WTC11 (cell line): Measurements from ENCODE around the gene PON3. TPM values are rescaled to one million over a fixed set of nuclear protein-coding genes. Genes with fewer than 3 reads are reported as not detected.

Experiments used
- ATAC-seq: fragments of 200-7000 bp; cut with Tn5 transposase; 2 replicates; pipeline ENCODE4 v1.10.0; 2021; ENCODE audit warnings: mild to moderate bottlenecking, moderate library complexity
- CTCF ChIA-PET: fragments of 300-600 bp; sonication (Branson Sonifier 250); formaldehyde crosslinking; loops from one replicate; lab custom pipeline; 2021; ENCODE audit warnings: antibody characterized with exemption; lab: Charles Lee
- POLR2A ChIA-PET: fragments of 350-600 bp; sonication (Branson Sonifier 250); formaldehyde crosslinking; loops from one replicate; lab custom pipeline; 2021; ENCODE audit warnings: antibody characterized with exemption; lab: Charles Lee
- DNase-seq: peaks from one replicate; pipeline ENCODE4 v3.0.0; 2021; ENCODE audit warnings: low spot score
- H3K27ac Mint-ChIP-seq: 2 replicates; pipeline ENCODE4 v1.8.0; 2021; ENCODE audit warnings: mixed read lengths
- H3K27me3 Mint-ChIP-seq: 2 replicates; pipeline ENCODE4 v1.8.0; 2021; ENCODE audit warnings: low read depth, mild to moderate bottlenecking, moderate library complexity, mixed read lengths
- H3K36me3 Mint-ChIP-seq: 2 replicates; pipeline ENCODE4 v1.8.0; 2021; ENCODE audit warnings: mixed read lengths
- H3K4me1 Mint-ChIP-seq: 2 replicates; pipeline ENCODE4 v1.8.0; 2022; ENCODE audit warnings: mixed read lengths
- H3K4me3 Mint-ChIP-seq: 2 replicates; pipeline ENCODE4 v1.8.0; 2021; ENCODE audit warnings: mild to moderate bottlenecking, moderate library complexity, mixed read lengths
- H3K9me3 Mint-ChIP-seq: 2 replicates; pipeline ENCODE4 v1.8.0; 2021; ENCODE audit warnings: mixed read lengths
- CBFB ChIP-seq: sonication (generic); formaldehyde crosslinking; IDR thresholded peaks from 2 replicates; pipeline ENCODE4 v1.8.1; 2022; ENCODE audit warnings: mild to moderate bottlenecking, low read depth, missing genetic modification reagents
- CREB1 ChIP-seq: sonication (generic); formaldehyde crosslinking; IDR thresholded peaks from 2 replicates; pipeline ENCODE4 v1.8.0; 2023; ENCODE audit warnings: mild to moderate bottlenecking, missing genetic modification reagents
- ELF4 ChIP-seq: sonication (generic); formaldehyde crosslinking; IDR thresholded peaks from 2 replicates; pipeline ENCODE4 v1.8.1; 2022; ENCODE audit warnings: low read depth, mild to moderate bottlenecking, moderate library complexity, missing genetic modification reagents
- ETV6 ChIP-seq: sonication (generic); formaldehyde crosslinking; IDR thresholded peaks from 2 replicates; pipeline ENCODE4 v1.8.1; 2022; ENCODE audit warnings: mild to moderate bottlenecking, missing genetic modification reagents
- FOXK1 ChIP-seq: sonication (generic); formaldehyde crosslinking; IDR thresholded peaks from 2 replicates; pipeline ENCODE4 v1.8.0; 2022; ENCODE audit warnings: mild to moderate bottlenecking, moderate library complexity, missing genetic modification reagents
- GABPB1 ChIP-seq: sonication (generic); formaldehyde crosslinking; IDR thresholded peaks from 2 replicates; pipeline ENCODE4 v1.8.1; 2023; ENCODE audit warnings: mild to moderate bottlenecking, missing genetic modification reagents
- GRHL2 ChIP-seq: fragments of 250-450 bp; sonication (Bioruptor Pico); IDR thresholded peaks from 2 replicates; pipeline ENCODE4 v1.8.0; 2022; ENCODE audit warnings: mild to moderate bottlenecking, moderate library complexity; ENCODE audit not compliant: insufficient replicate concordance, severe bottlenecking
- HMGA2 ChIP-seq: fragments of 250-450 bp; sonication (Bioruptor Pico); IDR thresholded peaks from 2 replicates; pipeline ENCODE4 v1.4.0; 2021; ENCODE audit warnings: mild to moderate bottlenecking, moderate library complexity
- IRF2 ChIP-seq: sonication (generic); formaldehyde crosslinking; IDR thresholded peaks from 2 replicates; pipeline ENCODE4 v1.8.0; 2022; ENCODE audit warnings: low read depth, missing genetic modification reagents, borderline replicate concordance
- JUN ChIP-seq: sonication (generic); formaldehyde crosslinking; IDR thresholded peaks from 2 replicates; pipeline ENCODE4 v1.8.0; 2023; ENCODE audit warnings: mild to moderate bottlenecking, missing genetic modification reagents
- NR2C2 ChIP-seq: sonication (generic); formaldehyde crosslinking; IDR thresholded peaks from 2 replicates; pipeline ENCODE4 v1.8.0; 2022; ENCODE audit warnings: mild to moderate bottlenecking, missing genetic modification reagents
- ZNF396 ChIP-seq: fragments of 250-450 bp; sonication (Bioruptor Pico); IDR thresholded peaks from 2 replicates; pipeline ENCODE4 v1.8.0; 2021; ENCODE audit warnings: mild to moderate bottlenecking, moderate library complexity, borderline replicate concordance
- ZNF416 ChIP-seq: fragments of 250-450 bp; sonication (Bioruptor Pico); IDR thresholded peaks from 2 replicates; pipeline ENCODE4 v1.9.0; 2021; ENCODE audit warnings: mild to moderate bottlenecking, inconsistent platforms
- ZNF423 ChIP-seq: fragments of 250-450 bp; sonication (Bioruptor Pico); IDR thresholded peaks from 2 replicates; pipeline ENCODE4 v2.1.2; 2022; ENCODE audit warnings: mild to moderate bottlenecking, moderate library complexity
- total RNA-seq: library from RNA; stranded (reverse); gene quantifications from 3 replicates; pipeline ENCODE4 v1.2.3, GENCODE V29; 2021
- TF ChIP-seq, protein P1 (sequence below): sonication (generic); formaldehyde crosslinking; IDR thresholded peaks from 2 replicates; pipeline ENCODE4 v1.8.1; 2023; ENCODE audit warnings: mild to moderate bottlenecking, missing genetic modification reagents, moderate library complexity
- TF ChIP-seq, protein P2 (sequence below): fragments of 250-450 bp; sonication (Bioruptor Pico); IDR thresholded peaks from 2 replicates; pipeline ENCODE4 v1.9.0; 2021; ENCODE audit warnings: mild to moderate bottlenecking, borderline replicate concordance
- TF ChIP-seq, protein P3 (sequence below): sonication (generic); formaldehyde crosslinking; IDR thresholded peaks from 2 replicates; pipeline ENCODE4 v1.8.1; 2022; ENCODE audit warnings: low read depth, mild to moderate bottlenecking, moderate library complexity, missing genetic modification reagents, borderline replicate concordance
- TF ChIP-seq, protein P4 (sequence below): sonication (generic); formaldehyde crosslinking; IDR thresholded peaks from 2 replicates; pipeline ENCODE4 v1.8.0; 2022; ENCODE audit warnings: mild to moderate bottlenecking, missing genetic modification reagents
- TF ChIP-seq, protein P5 (sequence below): sonication (generic); formaldehyde crosslinking; IDR thresholded peaks from 2 replicates; pipeline ENCODE4 v1.8.1; 2023; ENCODE audit warnings: mild to moderate bottlenecking, missing genetic modification reagents, borderline replicate concordance
- TF ChIP-seq, protein P6 (sequence below): sonication (generic); formaldehyde crosslinking; IDR thresholded peaks from 2 replicates; pipeline ENCODE4 v1.8.0; 2023; ENCODE audit warnings: missing genetic modification reagents, mild to moderate bottlenecking, borderline replicate concordance

The PON3 gene
- total RNA-seq, 1 experiment from 2014 or later: 0.42 TPM

DNA sequence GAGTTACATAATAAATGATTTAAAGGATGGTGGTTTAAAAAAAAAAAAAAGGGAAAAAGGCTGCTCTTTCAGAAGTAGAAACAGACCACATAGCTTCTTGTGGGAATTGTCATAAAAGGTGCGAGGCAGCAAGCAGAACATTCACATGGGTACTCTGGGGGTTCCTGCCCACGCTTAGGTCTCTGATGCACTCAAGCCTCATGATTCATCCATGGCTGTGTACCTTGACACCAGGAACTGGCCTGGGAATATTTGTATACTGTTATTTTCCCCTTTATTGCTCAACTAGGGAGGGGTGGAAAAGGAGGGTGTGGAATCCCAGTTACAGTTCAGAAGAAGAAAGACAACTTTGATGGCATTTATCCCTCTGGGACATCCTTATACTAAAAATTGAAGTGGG is 34.7 kb upstream of the PON3 start:
- CTCF ChIA-PET: interaction anchor here (0.6 to 1.0 kb wide), 2 partner anchors 184 to 1954 kb away, joined by 3 read pairs; no protein-coding TSS in a partner anchor
- H3K36me3 Mint-ChIP-seq: peaks cover 5% of the 10 kb centered on the region
- no peak for TF ChIP-seq ZNF423 (CRISPR knock-in tag)
- TF ChIP-seq FOXK1 (CRISPR knock-in tag): no peak
- TF ChIP-seq, protein P1, sequence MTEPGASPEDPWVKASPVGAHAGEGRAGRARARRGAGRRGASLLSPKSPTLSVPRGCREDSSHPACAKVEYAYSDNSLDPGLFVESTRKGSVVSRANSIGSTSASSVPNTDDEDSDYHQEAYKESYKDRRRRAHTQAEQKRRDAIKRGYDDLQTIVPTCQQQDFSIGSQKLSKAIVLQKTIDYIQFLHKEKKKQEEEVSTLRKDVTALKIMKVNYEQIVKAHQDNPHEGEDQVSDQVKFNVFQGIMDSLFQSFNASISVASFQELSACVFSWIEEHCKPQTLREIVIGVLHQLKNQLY (CRISPR knock-in tag): no peak
- TF ChIP-seq ZNF396 (CRISPR knock-in tag): no peak
- TF ChIP-seq JUN (CRISPR knock-in tag): no peak
- no peak for TF ChIP-seq HMGA2 (CRISPR knock-in tag)
- no peak for TF ChIP-seq ZNF416 (CRISPR knock-in tag)
- TF ChIP-seq, protein P2, sequence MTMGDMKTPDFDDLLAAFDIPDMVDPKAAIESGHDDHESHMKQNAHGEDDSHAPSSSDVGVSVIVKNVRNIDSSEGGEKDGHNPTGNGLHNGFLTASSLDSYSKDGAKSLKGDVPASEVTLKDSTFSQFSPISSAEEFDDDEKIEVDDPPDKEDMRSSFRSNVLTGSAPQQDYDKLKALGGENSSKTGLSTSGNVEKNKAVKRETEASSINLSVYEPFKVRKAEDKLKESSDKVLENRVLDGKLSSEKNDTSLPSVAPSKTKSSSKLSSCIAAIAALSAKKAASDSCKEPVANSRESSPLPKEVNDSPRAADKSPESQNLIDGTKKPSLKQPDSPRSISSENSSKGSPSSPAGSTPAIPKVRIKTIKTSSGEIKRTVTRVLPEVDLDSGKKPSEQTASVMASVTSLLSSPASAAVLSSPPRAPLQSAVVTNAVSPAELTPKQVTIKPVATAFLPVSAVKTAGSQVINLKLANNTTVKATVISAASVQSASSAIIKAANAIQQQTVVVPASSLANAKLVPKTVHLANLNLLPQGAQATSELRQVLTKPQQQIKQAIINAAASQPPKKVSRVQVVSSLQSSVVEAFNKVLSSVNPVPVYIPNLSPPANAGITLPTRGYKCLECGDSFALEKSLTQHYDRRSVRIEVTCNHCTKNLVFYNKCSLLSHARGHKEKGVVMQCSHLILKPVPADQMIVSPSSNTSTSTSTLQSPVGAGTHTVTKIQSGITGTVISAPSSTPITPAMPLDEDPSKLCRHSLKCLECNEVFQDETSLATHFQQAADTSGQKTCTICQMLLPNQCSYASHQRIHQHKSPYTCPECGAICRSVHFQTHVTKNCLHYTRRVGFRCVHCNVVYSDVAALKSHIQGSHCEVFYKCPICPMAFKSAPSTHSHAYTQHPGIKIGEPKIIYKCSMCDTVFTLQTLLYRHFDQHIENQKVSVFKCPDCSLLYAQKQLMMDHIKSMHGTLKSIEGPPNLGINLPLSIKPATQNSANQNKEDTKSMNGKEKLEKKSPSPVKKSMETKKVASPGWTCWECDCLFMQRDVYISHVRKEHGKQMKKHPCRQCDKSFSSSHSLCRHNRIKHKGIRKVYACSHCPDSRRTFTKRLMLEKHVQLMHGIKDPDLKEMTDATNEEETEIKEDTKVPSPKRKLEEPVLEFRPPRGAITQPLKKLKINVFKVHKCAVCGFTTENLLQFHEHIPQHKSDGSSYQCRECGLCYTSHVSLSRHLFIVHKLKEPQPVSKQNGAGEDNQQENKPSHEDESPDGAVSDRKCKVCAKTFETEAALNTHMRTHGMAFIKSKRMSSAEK (CRISPR knock-in tag): no peak
- no peak for TF ChIP-seq ETV6
- no peak for TF ChIP-seq NR2C2 (CRISPR knock-in tag)
- TF ChIP-seq, protein P3, sequence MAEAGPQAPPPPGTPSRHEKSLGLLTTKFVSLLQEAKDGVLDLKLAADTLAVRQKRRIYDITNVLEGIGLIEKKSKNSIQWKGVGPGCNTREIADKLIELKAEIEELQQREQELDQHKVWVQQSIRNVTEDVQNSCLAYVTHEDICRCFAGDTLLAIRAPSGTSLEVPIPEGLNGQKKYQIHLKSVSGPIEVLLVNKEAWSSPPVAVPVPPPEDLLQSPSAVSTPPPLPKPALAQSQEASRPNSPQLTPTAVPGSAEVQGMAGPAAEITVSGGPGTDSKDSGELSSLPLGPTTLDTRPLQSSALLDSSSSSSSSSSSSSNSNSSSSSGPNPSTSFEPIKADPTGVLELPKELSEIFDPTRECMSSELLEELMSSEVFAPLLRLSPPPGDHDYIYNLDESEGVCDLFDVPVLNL: no peak
- TF ChIP-seq GABPB1 (CRISPR knock-in tag): no peak
- TF ChIP-seq, protein P4, sequence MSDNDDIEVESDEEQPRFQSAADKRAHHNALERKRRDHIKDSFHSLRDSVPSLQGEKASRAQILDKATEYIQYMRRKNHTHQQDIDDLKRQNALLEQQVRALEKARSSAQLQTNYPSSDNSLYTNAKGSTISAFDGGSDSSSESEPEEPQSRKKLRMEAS: no peak
- TF ChIP-seq, protein P5, sequence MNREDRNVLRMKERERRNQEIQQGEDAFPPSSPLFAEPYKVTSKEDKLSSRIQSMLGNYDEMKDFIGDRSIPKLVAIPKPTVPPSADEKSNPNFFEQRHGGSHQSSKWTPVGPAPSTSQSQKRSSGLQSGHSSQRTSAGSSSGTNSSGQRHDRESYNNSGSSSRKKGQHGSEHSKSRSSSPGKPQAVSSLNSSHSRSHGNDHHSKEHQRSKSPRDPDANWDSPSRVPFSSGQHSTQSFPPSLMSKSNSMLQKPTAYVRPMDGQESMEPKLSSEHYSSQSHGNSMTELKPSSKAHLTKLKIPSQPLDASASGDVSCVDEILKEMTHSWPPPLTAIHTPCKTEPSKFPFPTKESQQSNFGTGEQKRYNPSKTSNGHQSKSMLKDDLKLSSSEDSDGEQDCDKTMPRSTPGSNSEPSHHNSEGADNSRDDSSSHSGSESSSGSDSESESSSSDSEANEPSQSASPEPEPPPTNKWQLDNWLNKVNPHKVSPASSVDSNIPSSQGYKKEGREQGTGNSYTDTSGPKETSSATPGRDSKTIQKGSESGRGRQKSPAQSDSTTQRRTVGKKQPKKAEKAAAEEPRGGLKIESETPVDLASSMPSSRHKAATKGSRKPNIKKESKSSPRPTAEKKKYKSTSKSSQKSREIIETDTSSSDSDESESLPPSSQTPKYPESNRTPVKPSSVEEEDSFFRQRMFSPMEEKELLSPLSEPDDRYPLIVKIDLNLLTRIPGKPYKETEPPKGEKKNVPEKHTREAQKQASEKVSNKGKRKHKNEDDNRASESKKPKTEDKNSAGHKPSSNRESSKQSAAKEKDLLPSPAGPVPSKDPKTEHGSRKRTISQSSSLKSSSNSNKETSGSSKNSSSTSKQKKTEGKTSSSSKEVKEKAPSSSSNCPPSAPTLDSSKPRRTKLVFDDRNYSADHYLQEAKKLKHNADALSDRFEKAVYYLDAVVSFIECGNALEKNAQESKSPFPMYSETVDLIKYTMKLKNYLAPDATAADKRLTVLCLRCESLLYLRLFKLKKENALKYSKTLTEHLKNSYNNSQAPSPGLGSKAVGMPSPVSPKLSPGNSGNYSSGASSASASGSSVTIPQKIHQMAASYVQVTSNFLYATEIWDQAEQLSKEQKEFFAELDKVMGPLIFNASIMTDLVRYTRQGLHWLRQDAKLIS (CRISPR knock-in tag): no peak
- TF ChIP-seq, protein P6, sequence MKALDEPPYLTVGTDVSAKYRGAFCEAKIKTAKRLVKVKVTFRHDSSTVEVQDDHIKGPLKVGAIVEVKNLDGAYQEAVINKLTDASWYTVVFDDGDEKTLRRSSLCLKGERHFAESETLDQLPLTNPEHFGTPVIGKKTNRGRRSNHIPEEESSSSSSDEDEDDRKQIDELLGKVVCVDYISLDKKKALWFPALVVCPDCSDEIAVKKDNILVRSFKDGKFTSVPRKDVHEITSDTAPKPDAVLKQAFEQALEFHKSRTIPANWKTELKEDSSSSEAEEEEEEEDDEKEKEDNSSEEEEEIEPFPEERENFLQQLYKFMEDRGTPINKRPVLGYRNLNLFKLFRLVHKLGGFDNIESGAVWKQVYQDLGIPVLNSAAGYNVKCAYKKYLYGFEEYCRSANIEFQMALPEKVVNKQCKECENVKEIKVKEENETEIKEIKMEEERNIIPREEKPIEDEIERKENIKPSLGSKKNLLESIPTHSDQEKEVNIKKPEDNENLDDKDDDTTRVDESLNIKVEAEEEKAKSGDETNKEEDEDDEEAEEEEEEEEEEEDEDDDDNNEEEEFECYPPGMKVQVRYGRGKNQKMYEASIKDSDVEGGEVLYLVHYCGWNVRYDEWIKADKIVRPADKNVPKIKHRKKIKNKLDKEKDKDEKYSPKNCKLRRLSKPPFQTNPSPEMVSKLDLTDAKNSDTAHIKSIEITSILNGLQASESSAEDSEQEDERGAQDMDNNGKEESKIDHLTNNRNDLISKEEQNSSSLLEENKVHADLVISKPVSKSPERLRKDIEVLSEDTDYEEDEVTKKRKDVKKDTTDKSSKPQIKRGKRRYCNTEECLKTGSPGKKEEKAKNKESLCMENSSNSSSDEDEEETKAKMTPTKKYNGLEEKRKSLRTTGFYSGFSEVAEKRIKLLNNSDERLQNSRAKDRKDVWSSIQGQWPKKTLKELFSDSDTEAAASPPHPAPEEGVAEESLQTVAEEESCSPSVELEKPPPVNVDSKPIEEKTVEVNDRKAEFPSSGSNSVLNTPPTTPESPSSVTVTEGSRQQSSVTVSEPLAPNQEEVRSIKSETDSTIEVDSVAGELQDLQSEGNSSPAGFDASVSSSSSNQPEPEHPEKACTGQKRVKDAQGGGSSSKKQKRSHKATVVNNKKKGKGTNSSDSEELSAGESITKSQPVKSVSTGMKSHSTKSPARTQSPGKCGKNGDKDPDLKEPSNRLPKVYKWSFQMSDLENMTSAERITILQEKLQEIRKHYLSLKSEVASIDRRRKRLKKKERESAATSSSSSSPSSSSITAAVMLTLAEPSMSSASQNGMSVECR: no peak
- no peak for TF ChIP-seq CREB1
- no peak for TF ChIP-seq GRHL2 (CRISPR knock-in tag)
- TF ChIP-seq ELF4 (CRISPR knock-in tag): no peak
- TF ChIP-seq CBFB: no peak
- TF ChIP-seq IRF2 (CRISPR knock-in tag): no peak
- TF ChIP-seq, all 79 proteins: peak for 0
- Mint-ChIP-seq H3K4me3 (no peak overlapping the region), H3K27me3 (no peaks in the 10 kb centered on the region), H3K9me3 (peaks cover 5% of the 10 kb centered on the region; the same call in 1 of the 2 replicates), H3K27ac (no peak overlapping the region), H3K4me1 (peaks cover 20% of the 10 kb centered on the region)
- ATAC-seq: no peak
- POLR2A ChIA-PET: no interaction called here
- DNase-seq: no peak
